ENCODE data around the gene KLHL8.

Gene KLHL8

DNA sequence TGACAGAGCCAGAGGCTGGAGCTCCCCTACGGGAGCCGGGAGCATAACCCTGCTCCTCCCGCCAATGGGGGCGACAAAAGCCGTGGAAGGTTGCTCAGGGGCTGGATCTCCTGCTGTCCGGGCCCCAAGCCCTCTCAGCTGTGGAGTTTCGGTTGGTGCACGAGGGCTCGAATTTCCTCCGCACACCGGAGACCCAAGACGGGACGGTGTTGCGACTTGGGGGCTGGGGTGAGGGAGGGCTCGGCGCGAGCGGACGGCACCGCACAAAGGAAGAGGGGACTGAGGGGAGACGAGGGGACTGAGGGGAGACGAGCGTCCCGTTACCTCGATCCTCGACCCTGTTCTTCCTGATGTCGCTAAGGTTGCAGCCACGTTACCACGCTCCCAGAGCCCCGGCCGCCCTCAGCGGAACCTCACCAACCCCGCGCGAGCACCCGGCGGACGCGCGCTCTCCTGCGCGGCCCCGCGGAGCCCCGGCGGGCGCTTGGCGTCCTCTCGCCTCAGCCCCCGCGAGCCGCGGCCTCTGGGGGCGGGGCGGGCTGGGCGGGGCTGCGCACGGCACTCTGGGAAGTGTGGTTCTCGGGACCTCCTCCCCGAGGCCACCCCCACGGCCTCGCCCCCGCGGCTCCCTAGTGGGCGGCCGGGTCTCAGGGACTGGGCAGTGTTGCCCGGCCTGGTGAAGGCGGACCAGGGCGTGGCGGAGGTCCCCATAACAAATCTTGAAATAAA is at the start of gene KLHL8:
TSS of gene KLHL8 (minus strand) at position 525 of the 729 bp plus-strand sequence. CDS start 25,079 bp downstream, outside the sequence.
- in situ Hi-C loops (cut with MboI; ENCODE audit: low sequenced_read_pairs) = loop anchor here (10.0 kb wide), 1 partner anchor 315 kb away; no protein-coding TSS in a partner anchor

DNA sequence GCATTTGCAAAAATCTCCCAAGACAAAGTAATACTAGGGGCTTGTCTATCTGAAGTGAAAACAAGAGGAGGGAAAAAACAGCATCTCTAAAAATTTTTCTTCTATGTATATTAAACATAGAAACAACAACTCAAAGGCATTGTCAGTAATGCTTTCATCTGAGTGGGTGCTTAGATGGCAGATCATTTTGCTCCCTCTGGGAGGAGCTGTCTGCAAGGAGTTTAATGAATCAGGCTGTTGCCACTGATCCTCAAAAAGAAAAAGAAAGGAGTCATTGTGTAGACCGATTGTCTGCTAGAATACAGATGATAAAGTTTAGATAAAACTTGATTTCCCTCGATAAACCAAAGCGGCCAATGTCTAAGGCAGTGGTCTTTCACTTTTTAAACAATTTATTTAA is 49.7 kb upstream of the KLHL8 start:
- in situ Hi-C loops (cut with MboI; ENCODE audit: low sequenced_read_pairs) = loop anchor here (25.0 kb wide), 1 partner anchor 192 kb away; no protein-coding TSS in a partner anchor

DNA sequence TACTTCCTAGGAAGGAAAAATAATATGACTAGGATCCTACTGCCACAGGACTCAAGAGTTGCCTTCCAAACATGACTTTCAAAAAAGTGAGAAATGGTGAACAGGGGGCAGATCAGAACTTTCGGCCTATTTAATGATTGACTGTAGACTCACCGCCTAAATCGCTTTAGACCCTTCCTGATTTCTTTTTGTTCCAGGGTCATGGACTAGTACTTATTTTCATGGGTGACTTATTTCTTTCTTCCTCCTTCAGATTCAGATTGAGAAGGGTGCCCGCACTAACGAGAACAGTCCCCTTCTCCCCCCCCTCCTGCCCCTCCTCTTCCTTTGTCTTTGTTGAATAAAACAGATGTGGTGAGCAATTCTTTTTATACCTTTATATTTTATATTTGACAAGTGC is 48.0 kb upstream of the KLHL8 start:
- in situ Hi-C loops (cut with MboI; ENCODE audit: low sequenced_read_pairs) = loop anchor here (25.0 kb wide), 1 partner anchor 194 kb away; no protein-coding TSS in a partner anchor

DNA sequence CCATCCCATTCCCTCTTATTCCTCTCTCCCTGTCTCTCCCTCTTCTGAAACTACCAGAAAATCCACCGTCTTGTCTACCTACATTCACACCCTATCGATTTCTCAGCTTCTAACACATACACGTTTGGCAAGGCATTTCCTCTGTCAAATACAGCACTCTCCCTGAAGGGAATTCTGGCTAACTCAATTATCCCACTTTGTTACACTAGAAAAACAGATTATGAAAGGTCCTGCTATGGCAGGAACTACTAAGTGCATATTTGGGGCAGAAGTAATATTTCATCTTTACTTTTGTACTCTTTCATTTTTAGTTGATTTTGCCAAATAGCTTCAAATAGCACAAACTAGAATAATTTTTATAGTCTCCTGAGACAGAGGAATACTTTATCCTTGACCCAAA is 46.6 kb upstream of the KLHL8 start:
- in situ Hi-C loops (cut with MboI; ENCODE audit: low sequenced_read_pairs) = loop anchor here (25.0 kb wide), 1 partner anchor 195 kb away; no protein-coding TSS in a partner anchor

DNA sequence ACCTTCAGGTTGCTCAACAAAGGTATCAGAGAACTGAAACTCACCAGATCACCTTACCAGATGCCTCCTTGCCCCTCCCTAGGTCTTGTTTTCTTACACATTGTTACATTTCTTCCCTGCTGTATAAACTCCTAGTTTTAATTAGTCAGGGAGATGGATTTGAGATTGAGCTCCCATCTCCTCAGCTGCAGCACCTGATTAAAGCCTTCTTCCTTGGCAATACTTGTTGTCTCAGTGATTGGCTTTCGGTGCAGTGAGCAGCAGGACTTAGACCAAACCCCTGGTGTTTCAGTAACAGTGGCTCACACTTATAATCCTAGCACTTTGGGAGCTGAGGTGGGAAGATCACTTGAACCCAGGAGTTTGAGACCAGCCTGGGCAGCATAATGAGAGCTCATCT is 42.5 kb upstream of the KLHL8 start:
- in situ Hi-C loops (cut with MboI; ENCODE audit: low sequenced_read_pairs) = loop anchor here (25.0 kb wide), 1 partner anchor 199 kb away; no protein-coding TSS in a partner anchor

DNA sequence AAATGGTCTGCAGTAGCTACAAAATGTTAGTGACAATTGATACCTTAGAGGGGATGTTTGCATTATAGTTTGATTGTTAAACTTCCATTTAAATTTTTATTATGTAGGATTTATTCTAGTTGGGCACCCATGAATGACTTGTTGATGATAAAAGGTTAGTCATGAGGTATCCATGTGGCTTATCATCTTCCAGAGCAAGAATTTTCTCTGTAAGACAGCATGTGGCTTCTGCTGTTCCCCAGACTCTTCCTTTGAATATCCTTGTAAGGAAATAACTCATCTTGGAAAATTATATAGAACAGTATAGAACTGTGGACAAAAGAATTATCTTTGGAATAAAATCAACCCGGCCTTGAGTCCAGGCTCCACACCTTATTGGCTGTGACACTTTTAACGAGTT is 40.1 kb upstream of the KLHL8 start:
- in situ Hi-C loops (cut with MboI; ENCODE audit: low sequenced_read_pairs) = loop anchor here (25.0 kb wide), 1 partner anchor 202 kb away; no protein-coding TSS in a partner anchor

DNA sequence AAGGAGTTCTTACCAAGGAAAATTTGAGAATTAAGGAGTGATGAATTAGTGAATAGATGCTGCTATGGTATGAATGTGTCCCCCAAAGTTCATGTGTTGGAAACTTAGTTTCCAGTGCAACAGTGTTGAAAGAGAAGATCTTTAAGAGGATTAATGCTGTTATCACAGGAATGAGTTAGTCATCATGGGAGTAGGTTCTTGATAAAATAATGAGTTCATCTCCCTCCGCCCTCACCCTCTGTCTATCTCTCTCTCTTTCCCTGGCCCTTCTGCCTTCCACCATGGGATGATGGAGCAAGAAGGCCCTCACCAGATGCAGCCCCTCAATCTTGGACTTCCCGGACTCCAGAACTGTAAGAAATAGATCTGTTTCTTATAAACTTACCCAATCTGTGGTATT is 38.3 kb upstream of the KLHL8 start:
- in situ Hi-C loops (cut with MboI; ENCODE audit: low sequenced_read_pairs) = loop anchor here (25.0 kb wide), 1 partner anchor 204 kb away; no protein-coding TSS in a partner anchor

DNA sequence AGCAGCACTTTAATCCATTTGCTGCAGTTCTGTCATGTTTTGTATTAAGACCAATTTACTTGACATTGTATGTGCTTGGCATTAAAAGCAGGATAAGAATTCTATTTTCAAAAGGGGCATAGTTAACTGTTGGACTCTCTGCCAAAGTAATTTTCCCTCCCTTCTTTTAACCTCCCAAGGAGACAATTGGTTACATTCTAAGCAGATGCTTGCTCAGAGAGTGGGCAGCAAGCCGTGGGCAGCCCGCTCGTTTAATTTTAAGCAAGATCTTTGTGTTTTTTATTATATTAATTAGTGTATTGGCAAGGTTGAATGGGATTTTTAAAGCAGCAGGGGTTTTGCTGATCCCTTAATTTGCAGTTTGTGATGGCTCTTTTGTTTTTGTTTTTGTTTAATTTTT is 37.1 kb upstream of the KLHL8 start:
- in situ Hi-C loops (cut with MboI; ENCODE audit: low sequenced_read_pairs) = loop anchor here (25.0 kb wide), 1 partner anchor 205 kb away; no protein-coding TSS in a partner anchor

DNA sequence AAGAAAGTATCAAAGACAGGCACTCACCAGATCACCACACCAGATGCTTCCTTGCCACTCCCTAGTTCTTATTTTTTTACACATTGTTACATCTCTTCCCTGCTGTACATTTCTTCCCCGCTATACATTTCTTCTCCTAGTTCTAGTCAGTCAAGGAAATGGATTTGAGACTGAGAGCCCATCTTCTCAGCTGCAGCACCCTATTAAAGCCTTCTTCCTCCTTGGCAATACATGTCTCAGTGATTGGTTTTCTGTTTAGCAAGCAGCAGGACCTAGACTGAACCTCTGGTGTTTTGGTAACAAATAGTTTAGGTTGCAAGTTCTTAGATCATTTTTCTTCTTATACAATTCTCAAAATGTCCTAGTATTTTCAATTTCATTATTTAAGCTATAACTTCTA is 35.3 kb upstream of the KLHL8 start:
- in situ Hi-C loops (cut with MboI; ENCODE audit: low sequenced_read_pairs) = loop anchor here (25.0 kb wide), 1 partner anchor 207 kb away; no protein-coding TSS in a partner anchor

DNA sequence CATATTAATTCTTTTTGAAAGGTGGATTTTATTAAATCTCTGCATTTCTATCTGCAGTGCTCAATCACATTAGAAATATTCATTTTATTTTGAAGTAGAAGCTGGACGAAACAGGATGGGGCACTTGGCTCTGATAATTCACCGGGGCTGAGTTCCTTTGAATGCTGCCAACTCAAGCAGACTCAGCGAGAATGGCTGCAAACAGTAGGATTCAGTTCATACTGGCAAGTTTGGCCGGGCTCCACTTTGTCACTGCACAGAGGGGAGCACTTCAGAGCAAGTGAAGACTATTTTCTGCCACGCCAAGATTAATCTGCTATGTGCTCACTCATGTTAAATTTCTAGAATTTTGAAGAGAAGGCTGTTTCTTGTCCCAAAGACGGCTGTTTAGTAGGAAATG is 30.7 kb upstream of the KLHL8 start:
- in situ Hi-C loops (cut with MboI; ENCODE audit: low sequenced_read_pairs) = loop anchor here (25.0 kb wide), 1 partner anchor 211 kb away; no protein-coding TSS in a partner anchor

DNA sequence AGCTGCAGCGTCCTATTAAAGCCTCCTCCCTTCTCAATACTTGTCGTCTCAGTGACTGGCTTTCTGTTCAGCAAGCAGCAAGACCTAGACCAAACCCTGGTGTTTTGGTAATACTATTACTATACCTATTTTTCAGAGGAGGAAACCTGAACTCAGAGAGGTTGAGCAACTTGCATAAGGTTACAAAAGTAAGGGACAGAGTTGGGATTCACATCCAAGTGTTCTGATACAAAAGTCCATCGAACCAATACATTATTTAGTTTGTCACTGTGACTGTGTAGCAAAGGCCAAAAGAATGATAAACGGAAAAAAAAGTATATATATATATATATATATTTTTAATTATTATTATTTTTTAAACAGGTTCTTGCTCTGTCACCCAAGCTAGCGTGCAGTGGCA is 29.9 kb upstream of the KLHL8 start:
- in situ Hi-C loops (cut with MboI; ENCODE audit: low sequenced_read_pairs) = loop anchor here (25.0 kb wide), 1 partner anchor 212 kb away; no protein-coding TSS in a partner anchor

DNA sequence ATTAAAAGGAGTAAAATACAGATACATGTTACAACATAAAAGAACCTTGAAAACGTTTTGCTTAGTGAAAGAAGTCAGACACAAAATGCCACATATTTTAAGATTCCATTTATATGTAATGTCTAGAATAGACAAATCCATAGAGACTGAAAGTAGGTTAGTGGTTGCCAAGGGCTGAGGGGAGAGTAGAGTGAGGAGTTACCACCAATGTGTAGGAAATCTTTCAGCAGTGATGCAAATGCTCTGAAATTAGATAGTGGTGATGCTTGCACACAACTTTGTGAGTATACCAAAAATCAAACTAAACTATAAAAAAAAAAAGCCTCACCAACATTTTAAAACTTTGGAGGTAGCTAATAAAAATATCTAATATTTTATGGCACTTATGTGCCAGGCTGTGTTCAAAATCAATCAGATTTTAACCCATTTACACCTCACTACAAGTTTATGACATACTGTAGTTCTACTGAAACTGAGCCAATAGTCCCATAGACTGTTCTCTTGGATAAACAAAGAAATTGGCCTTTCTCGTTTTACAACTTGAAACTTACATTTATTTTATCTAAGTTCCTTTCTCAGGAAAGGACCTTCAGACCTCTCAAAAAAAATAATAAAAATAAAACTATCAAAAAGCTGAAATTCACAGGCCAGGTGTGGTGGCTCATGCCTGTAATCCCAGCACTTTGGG is 29.1 kb upstream of the KLHL8 start:
- in situ Hi-C loops (cut with MboI; ENCODE audit: low sequenced_read_pairs) = loop anchor here (25.0 kb wide), 2 partner anchors 213 to 587 kb away; no protein-coding TSS in a partner anchor

DNA sequence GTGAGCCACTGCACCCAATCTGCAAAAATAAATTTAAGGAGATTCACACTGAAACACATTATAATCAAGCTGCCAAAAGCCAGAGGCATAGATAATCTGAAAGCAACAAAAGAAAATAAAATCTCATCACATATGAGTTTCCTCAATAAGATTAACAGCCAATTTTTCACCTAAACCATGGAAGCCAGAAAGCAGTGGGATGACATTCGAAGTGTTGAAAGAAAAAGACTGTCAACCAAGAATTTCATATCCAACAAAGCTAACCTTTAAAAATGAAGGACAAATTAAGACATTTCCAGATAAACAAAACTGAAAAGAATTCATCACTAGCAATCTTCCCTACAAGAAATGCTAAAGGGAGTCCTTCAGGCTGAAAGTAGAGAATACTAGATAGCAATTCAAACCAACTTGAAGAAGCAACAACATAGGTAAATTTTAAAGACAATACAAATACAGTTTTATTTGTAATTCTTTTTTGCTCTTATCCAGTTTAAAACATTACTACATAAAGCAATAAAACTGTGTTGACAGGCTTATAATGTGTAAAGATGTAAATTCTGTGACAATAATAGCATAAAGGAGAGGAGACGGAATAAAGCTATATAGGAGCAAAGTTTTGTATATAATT is 23.1 kb upstream of the KLHL8 start:
- in situ Hi-C loops (cut with MboI; ENCODE audit: low sequenced_read_pairs) = loop anchor here (25.0 kb wide), 1 partner anchor 581 kb away; no protein-coding TSS in a partner anchor

DNA sequence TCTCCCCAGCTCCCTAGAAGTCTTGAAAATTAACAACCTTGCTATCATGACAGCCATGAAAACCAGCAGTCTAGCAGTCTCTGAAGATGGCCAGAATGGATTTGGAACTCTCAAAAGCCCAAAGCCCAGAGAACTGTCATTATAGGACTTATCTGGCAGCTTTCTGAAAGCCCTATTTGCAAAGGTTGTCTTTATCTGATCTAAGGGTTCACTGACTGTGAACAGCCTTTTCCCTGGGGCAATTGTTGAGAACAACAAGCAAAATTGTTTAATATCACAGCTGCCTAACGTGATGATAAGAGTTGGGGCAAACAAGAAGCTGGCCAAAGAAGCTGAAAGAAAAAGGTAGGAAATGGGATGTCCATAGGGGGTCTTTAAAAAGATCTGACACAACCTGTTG is 20.9 kb upstream of the KLHL8 start:
- in situ Hi-C loops (cut with MboI; ENCODE audit: low sequenced_read_pairs) = loop anchor here (25.0 kb wide), 1 partner anchor 579 kb away; no protein-coding TSS in a partner anchor

DNA sequence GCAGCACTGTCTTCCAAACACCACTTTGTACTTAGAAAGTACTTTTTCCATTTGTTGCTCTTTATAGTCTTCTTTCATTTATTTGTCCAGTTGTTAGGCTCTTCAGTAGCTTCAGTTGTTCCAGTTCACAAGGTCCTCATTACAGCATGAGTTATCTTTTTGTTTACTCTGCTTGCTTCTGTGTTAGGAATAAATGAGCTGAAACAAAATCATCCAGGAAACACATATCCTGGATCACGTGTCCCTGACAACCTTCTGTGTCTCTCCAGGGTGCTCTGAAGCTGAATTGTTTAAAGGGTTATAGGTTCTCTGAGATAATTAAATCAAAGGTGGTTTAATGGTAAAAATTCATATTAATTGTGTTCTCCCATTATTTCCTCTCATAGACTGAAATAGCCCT is 19.9 kb upstream of the KLHL8 start:
- in situ Hi-C loops (cut with MboI; ENCODE audit: low sequenced_read_pairs) = loop anchor here (25.0 kb wide), 1 partner anchor 578 kb away; no protein-coding TSS in a partner anchor

DNA sequence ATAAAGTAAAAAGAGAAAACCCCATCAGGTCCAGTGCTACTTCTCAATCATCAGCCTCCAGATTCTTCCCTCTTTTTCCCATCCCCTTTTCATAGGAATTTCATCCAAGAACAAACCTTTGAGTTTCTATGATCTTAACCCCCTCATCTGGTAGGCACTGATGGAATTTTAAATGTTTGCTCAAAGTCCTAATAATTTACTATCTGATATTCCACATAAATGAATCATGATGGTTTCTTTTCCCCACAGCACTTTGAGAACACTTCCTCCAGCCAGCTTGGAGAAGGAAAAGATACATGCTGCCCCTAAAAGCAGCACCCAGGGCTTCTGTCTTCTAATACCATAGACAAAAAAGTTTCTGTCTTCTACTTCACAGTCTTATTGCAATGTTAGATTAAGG is 19.4 kb upstream of the KLHL8 start:
- in situ Hi-C loops (cut with MboI; ENCODE audit: low sequenced_read_pairs) = loop anchor here (10.0 to 25.0 kb wide), 2 partner anchors 85 to 578 kb away; no protein-coding TSS in a partner anchor

DNA sequence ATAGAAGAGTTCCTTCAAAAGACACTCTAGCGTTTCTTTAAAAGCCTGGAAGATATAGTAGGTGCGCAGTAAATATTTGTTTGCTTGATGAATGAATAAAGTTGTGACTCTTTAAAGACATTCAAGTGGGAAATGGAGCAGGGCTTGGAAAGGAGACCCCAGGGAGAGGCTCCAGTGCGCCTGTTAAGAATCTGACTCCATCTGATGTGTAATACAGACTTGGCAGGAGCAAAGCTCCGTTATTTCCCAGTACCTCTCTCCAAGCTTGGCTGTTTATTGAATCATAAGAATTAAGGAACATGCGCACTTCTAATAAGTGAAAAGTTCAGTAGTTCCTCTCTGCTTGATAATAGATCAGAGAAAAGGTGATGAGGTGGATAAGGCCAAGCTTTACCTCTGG is 18.8 kb upstream of the KLHL8 start:
- in situ Hi-C loops (cut with MboI; ENCODE audit: low sequenced_read_pairs) = loop anchor here (10.0 to 25.0 kb wide), 2 partner anchors 84 to 577 kb away; no protein-coding TSS in a partner anchor

DNA sequence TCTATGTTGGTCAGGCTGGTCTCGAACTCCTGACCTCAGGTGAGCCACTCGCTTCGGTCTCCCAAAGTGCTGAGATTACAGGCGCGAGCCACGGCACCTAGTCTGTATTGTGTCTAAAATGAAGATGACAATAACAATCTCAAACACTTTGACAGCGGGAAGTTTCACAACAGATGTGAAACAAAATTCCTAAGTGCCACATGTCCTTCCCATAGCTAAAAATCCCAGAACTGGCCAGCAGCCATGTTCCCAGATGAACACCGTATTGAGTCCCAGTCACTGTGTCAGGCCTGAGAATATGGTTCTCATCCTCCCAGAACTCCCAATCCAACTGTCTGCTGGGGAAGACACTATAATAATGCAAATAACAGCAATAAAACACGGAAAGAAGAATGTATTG is 16.4 kb upstream of the KLHL8 start:
- in situ Hi-C loops (cut with MboI; ENCODE audit: low sequenced_read_pairs) = loop anchor here (10.0 to 25.0 kb wide), 2 partner anchors 82 to 575 kb away; no protein-coding TSS in a partner anchor

DNA sequence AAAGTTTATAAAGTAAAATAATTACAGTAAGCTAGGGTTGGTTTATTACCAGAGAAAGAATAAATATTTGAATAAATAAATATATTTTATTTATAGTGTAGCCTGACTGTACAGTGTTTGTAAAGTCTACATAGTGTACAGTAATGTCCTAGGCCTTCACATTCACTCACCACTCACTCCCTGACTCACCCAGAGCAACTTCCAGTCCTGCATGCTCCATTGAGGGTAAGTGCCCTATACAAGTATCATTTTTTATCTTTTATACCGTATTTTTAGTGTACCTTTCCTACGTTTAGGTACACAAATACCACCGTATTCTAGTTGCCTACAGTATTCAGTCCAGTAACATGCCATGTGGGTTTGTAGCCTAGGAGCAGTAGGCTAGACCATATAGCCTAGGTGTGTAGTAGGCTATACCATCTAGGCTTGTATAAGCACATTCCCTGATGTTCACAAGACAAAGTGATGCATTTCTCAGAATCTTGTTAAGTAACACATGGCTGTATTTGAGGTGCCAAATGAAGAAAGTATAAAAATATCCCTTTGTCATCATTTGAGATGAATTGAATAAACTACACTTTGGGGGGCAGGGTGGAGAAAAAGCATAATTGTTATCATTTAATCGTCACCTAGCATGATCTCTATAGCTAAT is 14.7 kb upstream of the KLHL8 start:
- in situ Hi-C loops (cut with MboI; ENCODE audit: low sequenced_read_pairs) = loop anchor here (10.0 to 25.0 kb wide), 2 partner anchors 80 to 573 kb away; no protein-coding TSS in a partner anchor

DNA sequence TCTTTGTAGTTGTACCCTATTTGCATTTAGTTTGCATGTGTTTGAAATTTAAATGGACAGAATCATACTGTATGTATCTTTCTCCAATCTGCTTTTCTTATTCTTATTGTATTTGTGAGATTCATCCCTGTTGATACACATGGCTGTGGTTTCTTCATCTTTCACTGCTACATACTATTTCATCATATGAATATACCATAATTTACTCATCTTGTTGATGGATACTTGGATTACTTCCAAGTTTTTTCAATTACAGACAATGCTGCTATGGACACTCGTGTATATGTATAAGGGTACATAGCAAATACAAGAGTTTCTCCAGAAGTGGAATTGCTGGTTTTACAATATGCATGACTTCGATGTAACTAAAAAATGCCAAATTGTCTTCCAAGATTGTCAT is 11.8 kb upstream of the KLHL8 start:
- in situ Hi-C loops (cut with MboI; ENCODE audit: low sequenced_read_pairs) = loop anchor here (10.0 to 25.0 kb wide), 2 partner anchors 77 to 570 kb away; no protein-coding TSS in a partner anchor

Measured in HL-60/S4 (cell line).